Measurements from ENCODE around the gene DTD1. TPM values are rescaled to one million over a fixed set of nuclear protein-coding genes. Genes with fewer than 3 reads are reported as not detected.

The DTD1 gene
- total and polyA plus RNA-seq, 2 experiments from 2014 or later: 73.3 to 77.7 TPM

DNA sequence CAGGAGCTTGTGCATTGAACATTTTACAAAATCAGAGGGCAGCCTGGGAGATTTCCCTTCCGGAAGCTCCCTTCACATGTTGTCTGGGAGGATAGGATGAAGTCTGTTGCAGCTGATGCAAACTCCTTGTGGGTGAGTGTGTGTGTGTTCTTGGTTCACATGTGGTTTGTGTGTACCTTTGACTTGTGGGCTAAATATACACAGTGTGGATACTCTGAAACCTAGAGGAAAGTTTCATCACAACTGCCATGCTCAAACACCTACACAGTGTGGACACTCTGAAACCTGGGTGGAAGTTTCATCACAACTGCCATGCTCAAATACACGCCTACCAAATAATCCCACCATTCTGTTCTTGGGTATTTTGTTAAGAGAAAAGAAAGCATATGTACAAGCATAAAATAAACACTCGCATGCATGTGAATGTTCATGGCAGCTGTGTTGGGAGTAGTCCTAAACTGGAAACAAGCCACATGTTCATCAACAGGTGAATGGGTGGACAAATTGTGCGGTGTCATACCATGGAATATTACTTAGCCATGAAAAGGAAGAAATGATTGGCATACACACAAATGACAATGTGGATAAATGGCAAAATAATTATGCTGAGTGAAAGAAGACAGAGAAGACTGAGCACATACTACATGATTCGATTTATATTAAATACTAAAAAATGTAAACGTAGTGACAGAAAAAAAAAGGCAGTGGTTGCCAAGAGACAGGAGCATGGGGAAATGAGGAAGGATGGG is 227.5 kb downstream of the DTD1 start:
- Histone ChIP-seq H4K20me1 (ENCODE audit: insufficient read depth) (no peaks in the 10 kb centered on the region), H3K27ac (no peak overlapping the region), H3K4me2 (ENCODE audit: unreplicated experiment) (no peak overlapping the region), H3K9me3 (ENCODE audit: low read depth) (no peaks in the 10 kb centered on the region), H3K27me3 (replicated peaks; ENCODE audit: insufficient read depth) (no peaks in the 10 kb centered on the region), H3K79me2 (ENCODE audit: insufficient read depth) (no peaks in the 10 kb centered on the region), H3K4me3 (no peak overlapping the region), H2AFZ (no peak overlapping the region), H3K36me3 (ENCODE audit: low read depth) (no peaks in the 10 kb centered on the region), H3K9me2 (ENCODE audit: insufficient read depth) (no peaks in the 10 kb centered on the region), H3K4me1 (ENCODE audit: insufficient read depth) (no peaks in the 10 kb centered on the region), H3F3A (ENCODE audit: insufficient read depth) (no peaks in the 10 kb centered on the region), H3K9ac (no peak overlapping the region)
- no peak for DNase-seq
- TF ChIP-seq EZH2 (IDR thresholded peaks at IDR 0.05; ENCODE audit: insufficient read depth, poor library complexity, severe bottlenecking) (no peak), EZH2phosphoT487 (IDR thresholded peaks at IDR 0.05; ENCODE audit: insufficient read depth, low read depth) (no peak)
- in situ Hi-C loops (cut with MboI): no loop called here
- WGBS, 2 experiments (ENCODE audit: low coverage in 1 of 2, low lambda C conversion rate in 2 of 2, missing lambda C conversion rate in 2 of 2): 55 to 57% methylated on average over 6 of the region's 6 CpGs

Small RNA genes lying within 50 kb of the gene (small RNA-seq; reads per million reads assigned to genes)
- not detected for gene RN7SL638P (ENCODE audit: low read depth, low replicate concordance)
- not detected for gene RNU6ATAC34P (ENCODE audit: low read depth, low replicate concordance)

Other genes with a start within 250 kb of the DTD1 start
- gene DZANK1, start 121.0 kb upstream of the DTD1 start, total RNA-seq (2014; rRNA removed; shearing (Covaris generic)): 1.2 and 3.4 TPM in 2 replicates
- gene DZANK1, start 121.0 kb upstream of the DTD1 start, polyA plus RNA-seq (2016; fragmentation: Nextera tagmentation; extraction: Ambion mirVana): 1.6 TPM in 2 replicates
- 11.2 and 12.9 TPM in 2 replicates for gene POLR3F, start 120.7 kb upstream of the DTD1 start, total RNA-seq (2014; rRNA removed; shearing (Covaris generic))
- gene POLR3F, start 120.7 kb upstream of the DTD1 start, polyA plus RNA-seq (2016; fragmentation: Nextera tagmentation; extraction: Ambion mirVana): 11.3 and 12.4 TPM in 2 replicates
- gene RBBP9, start 90.8 kb upstream of the DTD1 start, total RNA-seq (2014; rRNA removed; shearing (Covaris generic)): 29.9 and 32.1 TPM in 2 replicates
- gene RBBP9, start 90.8 kb upstream of the DTD1 start, polyA plus RNA-seq (2016; fragmentation: Nextera tagmentation; extraction: Ambion mirVana): 11.3 and 11.6 TPM in 2 replicates
- 48.5 and 49.2 TPM in 2 replicates for gene SEC23B, start 80.1 kb upstream of the DTD1 start, total RNA-seq (2014; rRNA removed; shearing (Covaris generic))
- gene SEC23B, start 80.1 kb upstream of the DTD1 start, polyA plus RNA-seq (2016; fragmentation: Nextera tagmentation; extraction: Ambion mirVana): 36.8 and 43.8 TPM in 2 replicates
- gene SMIM26, start 20.6 kb upstream of the DTD1 start, total RNA-seq (2014; rRNA removed; shearing (Covaris generic)): 54.9 and 115 TPM in 2 replicates
- gene SMIM26, start 20.6 kb upstream of the DTD1 start, polyA plus RNA-seq (2016; fragmentation: Nextera tagmentation; extraction: Ambion mirVana): 142 and 148 TPM in 2 replicates
- not detected in 2 replicates for gene SCP2D1, start 225.7 kb downstream of the DTD1 start, total RNA-seq (2014; rRNA removed; shearing (Covaris generic))
- not detected in 2 replicates for gene SCP2D1, start 225.7 kb downstream of the DTD1 start, polyA plus RNA-seq (2016; fragmentation: Nextera tagmentation; extraction: Ambion mirVana)